Putamen (tissue), 1 donor: Measurements from ENCODE around the gene PREPL.
"Not testable (repeated sequence)": the region's sequence is repeated elsewhere in the genome, so short reads cannot be mapped to it uniquely, and the experiment has no call there.

Experiments
- DNase-seq: peaks from one replicate; pipeline ENCODE4 v3.0.0-alpha.2; 2016; ENCODE audit warnings: low spot score

The PREPL gene

GRCh38 chr2:44348400-44348799 lies 12.9 kb downstream of the PREPL start:
- no peak for DNase-seq

GRCh38 chr2:44347526-44347925 lies 13.8 kb downstream of the PREPL start:
- no peak for DNase-seq

- no peak for DNase-seq
Measured at GRCh38 chr2:44342854-44343253, 18.4 kb downstream of the PREPL start.

GRCh38 chr2:44335806-44336538 lies 25.3 kb downstream of the PREPL start:
- no peak for DNase-seq

GRCh38 chr2:44333994-44334393 lies 27.3 kb downstream of the PREPL start:
- no peak for DNase-seq

- no peak for DNase-seq
Measured at GRCh38 chr2:44330801-44331200, 30.5 kb downstream of the PREPL start.

GRCh38 chr2:44329343-44329742 lies 32.0 kb downstream of the PREPL start:
- no peak for DNase-seq

- no peak for DNase-seq
Measured at GRCh38 chr2:44328750-44329149, 32.5 kb downstream of the PREPL start.

GRCh38 chr2:44326548-44327264 lies 34.6 kb downstream of the PREPL start:
- DNase-seq, result no peak

- no peak for DNase-seq
Measured at GRCh38 chr2:44325897-44326296, 35.4 kb downstream of the PREPL start.

GRCh38 chr2:44324971-44325426 lies 36.3 kb downstream of the PREPL start:
- no peak for DNase-seq

GRCh38 chr2:44321360-44321759 lies 39.9 kb downstream of the PREPL start:
- no peak for DNase-seq

GRCh38 chr2:44320832-44321231 lies 40.5 kb downstream of the PREPL start:
- no peak for DNase-seq

GRCh38 chr2:44315945-44316344 lies 45.3 kb downstream of the PREPL start:
- DNase-seq, result no peak

- no peak for DNase-seq
Measured at GRCh38 chr2:44314362-44314761, 46.9 kb downstream of the PREPL start.

GRCh38 chr2:44310287-44310686 lies 51.0 kb downstream of the PREPL start:
- DNase-seq, result no peak

- no peak for DNase-seq
Measured at GRCh38 chr2:44305882-44306281, 55.4 kb downstream of the PREPL start.

GRCh38 chr2:44304258-44304657 lies 57.0 kb downstream of the PREPL start:
- no peak for DNase-seq

- not testable (repeated sequence) for DNase-seq
Measured at GRCh38 chr2:44303766-44304165, 57.5 kb downstream of the PREPL start.

- DNase-seq, result no peak
Measured at GRCh38 chr2:44301111-44301510, 60.2 kb downstream of the PREPL start.

GRCh38 chr2:44299635-44300034 lies 61.7 kb downstream of the PREPL start:
- no peak for DNase-seq

- DNase-seq, result no peak
Measured at GRCh38 chr2:44297431-44297830, 63.9 kb downstream of the PREPL start.

GRCh38 chr2:44296653-44297052 lies 64.6 kb downstream of the PREPL start:
- DNase-seq, result no peak
